GM12801 (cell line): ENCODE results near the gene IBA57.

ENCODE experiments used
- CTCF ChIP-seq: IDR thresholded peaks from one replicate; pipeline ENCODE4 v1.5.1; 2011; ENCODE audit warnings: control low read depth; ENCODE audit not compliant: insufficient read length; ENCODE audit errors: extremely low read depth

IBA57 gene

GRCh38 chr1:228141226-228142044 is 24.2 kb upstream of the IBA57 start:
- TF ChIP-seq CTCF, result no peak

GRCh38 chr1:228142155-228142691 is 23.4 kb upstream of the IBA57 start:
- no peak for TF ChIP-seq CTCF

GRCh38 chr1:228142701-228143136 is 22.9 kb upstream of the IBA57 start:
- TF ChIP-seq CTCF, result no peak

GRCh38 chr1:228143480-228144192 is 22.0 kb upstream of the IBA57 start:
- TF ChIP-seq CTCF, result no peak

- TF ChIP-seq CTCF, result no peak
Measured at GRCh38 chr1:228144193-228144992, 21.2 kb upstream of the IBA57 start.

GRCh38 chr1:228144993-228145343 is 20.6 kb upstream of the IBA57 start:
- TF ChIP-seq CTCF, result no peak
